Calu3 (cell line): ENCODE measurements around the gene GALNTL6. TPM values are rescaled to one million over a fixed set of nuclear protein-coding genes. Genes with fewer than 3 reads are reported as not detected.

Experiments used
- BruUV-seq: library from RNA; stranded (reverse); fragments of 400-500 nt; replicated peaks from 2 replicates; lab custom pipeline; 2021; lab: Mats Ljungman, UMichigan
- CTCF ChIA-PET: fragments of 300-600 bp; sonication (Branson Sonifier 250); formaldehyde crosslinking; loops from one replicate; lab custom pipeline; 2022; ENCODE audit warnings: antibody characterized with exemption; lab: Charles Lee
- DNase-seq: peaks from one replicate; pipeline ENCODE4 v3.0.0; 2022
- H3K27ac Mint-ChIP-seq: one replicate; pipeline ENCODE4 v1.8.0; 2022; ENCODE audit warnings: mixed read lengths; ENCODE audit not compliant: unreplicated experiment
- H3K27me3 Mint-ChIP-seq: one replicate; pipeline ENCODE4 v1.8.0; 2022; ENCODE audit warnings: mixed read lengths; ENCODE audit not compliant: unreplicated experiment
- H3K36me3 Mint-ChIP-seq: one replicate; pipeline ENCODE4 v1.8.0; 2022; ENCODE audit warnings: mild to moderate bottlenecking, moderate library complexity, mixed read lengths; ENCODE audit not compliant: insufficient read depth, unreplicated experiment
- H3K4me1 Mint-ChIP-seq: one replicate; pipeline ENCODE4 v1.8.0; 2022; ENCODE audit warnings: mild to moderate bottlenecking, low read depth, mixed read lengths; ENCODE audit not compliant: unreplicated experiment
- H3K4me3 Mint-ChIP-seq: one replicate; pipeline ENCODE4 v1.8.0; 2022; ENCODE audit warnings: mild to moderate bottlenecking, low read depth, moderate library complexity, mixed read lengths; ENCODE audit not compliant: unreplicated experiment
- H3K9me3 Mint-ChIP-seq: one replicate; pipeline ENCODE4 v1.8.0; 2022; ENCODE audit warnings: low read depth, mixed read lengths; ENCODE audit not compliant: unreplicated experiment
- intact Hi-C: fragments of 100-400 bp; cut with micrococcal nuclease; formaldehyde crosslinking; loops from one replicate; pipeline ENCODE4 v1.10.0; 2022; ENCODE audit not compliant: unreplicated experiment
- total RNA-seq: library from RNA; stranded (reverse); gene quantifications from 2 replicates; pipeline ENCODE4 v1.2.3, GENCODE V29; 2022
- TF ChIP-seq, protein P1 (sequence below): fragments of 200-600 bp; IDR thresholded peaks from one replicate; pipeline ENCODE4 v1.8.0; 2022; ENCODE audit warnings: antibody characterized with exemption; ENCODE audit not compliant: unreplicated experiment

The GALNTL6 gene
- total RNA-seq, 1 experiment from 2014 or later: not detected

DNA sequence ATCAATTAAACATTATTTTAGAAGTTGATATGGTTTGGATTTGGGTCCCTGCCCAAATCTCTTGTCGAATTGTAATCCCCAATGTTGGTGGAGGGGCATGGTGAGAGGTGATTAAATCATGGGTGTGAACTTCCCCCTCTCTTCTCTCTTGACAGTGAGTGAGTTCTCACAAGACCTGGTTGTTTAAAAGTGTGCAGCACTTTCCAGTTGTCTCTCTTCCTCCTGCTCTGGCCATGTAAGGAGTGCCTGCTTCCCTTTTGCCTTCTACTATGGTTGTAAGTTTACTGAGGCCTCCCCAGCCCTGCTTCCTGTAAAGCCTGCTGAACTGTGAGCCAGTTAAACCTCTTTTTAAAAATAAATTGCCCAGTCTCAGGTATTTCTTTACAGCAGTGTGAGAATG lies 141.4 kb downstream of the GALNTL6 start:
- H3K27ac Mint-ChIP-seq: no peak overlapping the region
- TF ChIP-seq, protein P1, sequence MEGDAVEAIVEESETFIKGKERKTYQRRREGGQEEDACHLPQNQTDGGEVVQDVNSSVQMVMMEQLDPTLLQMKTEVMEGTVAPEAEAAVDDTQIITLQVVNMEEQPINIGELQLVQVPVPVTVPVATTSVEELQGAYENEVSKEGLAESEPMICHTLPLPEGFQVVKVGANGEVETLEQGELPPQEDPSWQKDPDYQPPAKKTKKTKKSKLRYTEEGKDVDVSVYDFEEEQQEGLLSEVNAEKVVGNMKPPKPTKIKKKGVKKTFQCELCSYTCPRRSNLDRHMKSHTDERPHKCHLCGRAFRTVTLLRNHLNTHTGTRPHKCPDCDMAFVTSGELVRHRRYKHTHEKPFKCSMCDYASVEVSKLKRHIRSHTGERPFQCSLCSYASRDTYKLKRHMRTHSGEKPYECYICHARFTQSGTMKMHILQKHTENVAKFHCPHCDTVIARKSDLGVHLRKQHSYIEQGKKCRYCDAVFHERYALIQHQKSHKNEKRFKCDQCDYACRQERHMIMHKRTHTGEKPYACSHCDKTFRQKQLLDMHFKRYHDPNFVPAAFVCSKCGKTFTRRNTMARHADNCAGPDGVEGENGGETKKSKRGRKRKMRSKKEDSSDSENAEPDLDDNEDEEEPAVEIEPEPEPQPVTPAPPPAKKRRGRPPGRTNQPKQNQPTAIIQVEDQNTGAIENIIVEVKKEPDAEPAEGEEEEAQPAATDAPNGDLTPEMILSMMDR: no peak
- no peaks in the 10 kb centered on the region for H3K27me3 Mint-ChIP-seq
- CTCF ChIA-PET: no interaction called here
- H3K4me3 Mint-ChIP-seq: no peak overlapping the region
- no peak for DNase-seq
- no peaks in the 10 kb centered on the region for H3K36me3 Mint-ChIP-seq
- intact Hi-C loops: no loop called here
- H3K4me1 Mint-ChIP-seq: no peaks in the 10 kb centered on the region
- BruUV-seq: no TSS peak
- H3K9me3 Mint-ChIP-seq: no peaks in the 10 kb centered on the region

DNA sequence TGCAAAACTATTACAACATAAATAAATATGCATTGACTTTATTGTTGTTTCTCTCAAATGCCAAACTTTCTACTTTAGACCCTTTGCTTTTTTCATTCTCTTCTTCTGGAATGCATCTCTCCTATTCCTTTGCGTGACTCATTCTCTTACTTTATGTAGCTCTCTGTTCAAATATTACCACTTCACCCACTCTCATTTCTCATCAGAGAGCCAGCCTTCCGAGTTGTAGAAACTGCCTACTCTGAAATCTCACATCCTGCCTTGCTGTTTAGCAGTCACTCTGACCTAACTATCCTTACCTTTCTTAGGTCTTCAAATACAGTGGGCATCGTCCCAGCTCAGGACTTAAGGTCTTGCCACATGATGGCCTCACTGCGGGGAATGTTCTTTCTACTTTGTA lies 143.5 kb downstream of the GALNTL6 start:
- intact Hi-C loops: no loop called here
- no TSS peak for BruUV-seq
- H3K27ac Mint-ChIP-seq: no peak overlapping the region
- no peaks in the 10 kb centered on the region for H3K4me1 Mint-ChIP-seq
- no peaks in the 10 kb centered on the region for H3K27me3 Mint-ChIP-seq
- DNase-seq: no peak
- TF ChIP-seq, protein P1: no peak
- no peaks in the 10 kb centered on the region for H3K36me3 Mint-ChIP-seq
- no peak overlapping the region for H3K4me3 Mint-ChIP-seq
- CTCF ChIA-PET: no interaction called here
- no peaks in the 10 kb centered on the region for H3K9me3 Mint-ChIP-seq

DNA sequence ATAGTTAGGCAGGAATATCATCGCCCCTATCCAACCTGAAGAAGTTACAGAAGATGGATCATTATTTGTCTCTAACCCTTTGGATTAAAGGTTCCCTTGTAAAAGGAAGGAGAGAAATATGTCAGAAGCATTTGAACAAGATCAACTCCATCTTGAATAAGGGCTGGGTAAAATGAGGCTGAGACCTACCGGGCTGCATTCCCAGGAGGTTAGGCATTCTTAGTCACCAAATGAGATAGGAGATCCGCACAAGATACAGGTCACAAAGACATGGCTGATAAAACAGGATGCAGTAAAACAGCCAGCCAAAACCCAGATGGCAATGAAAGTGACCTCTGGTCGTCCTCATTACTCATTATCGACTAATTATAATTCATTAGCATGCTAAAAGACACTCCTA lies 148.9 kb downstream of the GALNTL6 start:
- no peak for DNase-seq
- H3K27me3 Mint-ChIP-seq: no peaks in the 10 kb centered on the region
- H3K9me3 Mint-ChIP-seq: no peaks in the 10 kb centered on the region
- BruUV-seq: no TSS peak
- no peak overlapping the region for H3K27ac Mint-ChIP-seq
- no peak overlapping the region for H3K4me3 Mint-ChIP-seq
- intact Hi-C loops: no loop called here
- TF ChIP-seq, protein P1: no peak
- CTCF ChIA-PET: no interaction called here
- no peaks in the 10 kb centered on the region for H3K4me1 Mint-ChIP-seq
- H3K36me3 Mint-ChIP-seq: no peaks in the 10 kb centered on the region

DNA sequence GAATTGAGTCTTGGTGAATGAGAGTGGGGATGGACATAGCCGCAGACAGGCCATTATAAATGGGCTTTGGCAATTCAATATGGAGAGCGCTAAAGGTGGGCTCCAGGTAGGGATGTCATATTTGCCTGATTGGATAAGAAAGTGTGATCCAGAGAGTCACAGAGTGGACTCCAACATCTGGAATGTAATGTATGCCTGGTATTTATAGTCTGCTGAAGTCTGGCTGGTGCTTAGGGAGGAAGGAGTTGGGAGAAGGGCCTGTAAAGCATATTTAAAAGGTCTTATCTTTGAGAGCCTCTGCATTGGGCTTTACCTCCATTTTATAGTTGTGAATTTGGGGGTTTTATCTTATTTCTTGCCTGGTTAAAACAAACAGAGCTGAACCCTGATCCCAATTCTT lies 153.2 kb downstream of the GALNTL6 start:
- no peaks in the 10 kb centered on the region for H3K27me3 Mint-ChIP-seq
- CTCF ChIA-PET: interaction anchor here (0.6 kb wide), 1 partner anchor 675 kb away, joined by 3 read pairs; no protein-coding TSS in a partner anchor
- no TSS peak for BruUV-seq
- H3K36me3 Mint-ChIP-seq: no peaks in the 10 kb centered on the region
- DNase-seq: no peak
- TF ChIP-seq, protein P1: no peak
- H3K4me1 Mint-ChIP-seq: no peaks in the 10 kb centered on the region
- intact Hi-C loops: no loop called here
- peaks cover 2% of the 10 kb centered on the region for H3K9me3 Mint-ChIP-seq
- no peak overlapping the region for H3K27ac Mint-ChIP-seq
- no peak overlapping the region for H3K4me3 Mint-ChIP-seq
